Epithelial cell of prostate (primary cell): ENCODE data around the gene SHROOM3.
A peak's percentile ranks its signal among the peaks of the same experiment; 100 is the strongest.

Source experiments
- DNase-seq: peaks from one replicate; pipeline ENCODE4 v3.0.0-alpha.2; 2011; ENCODE audit warnings: low read depth, low spot score
- H3K27ac ChIP-seq: fragments of 450-650 bp; 2 replicates; pipeline ENCODE4 v1.5.1; 2017; ENCODE audit warnings: mild to moderate bottlenecking

The SHROOM3 gene

DNA sequence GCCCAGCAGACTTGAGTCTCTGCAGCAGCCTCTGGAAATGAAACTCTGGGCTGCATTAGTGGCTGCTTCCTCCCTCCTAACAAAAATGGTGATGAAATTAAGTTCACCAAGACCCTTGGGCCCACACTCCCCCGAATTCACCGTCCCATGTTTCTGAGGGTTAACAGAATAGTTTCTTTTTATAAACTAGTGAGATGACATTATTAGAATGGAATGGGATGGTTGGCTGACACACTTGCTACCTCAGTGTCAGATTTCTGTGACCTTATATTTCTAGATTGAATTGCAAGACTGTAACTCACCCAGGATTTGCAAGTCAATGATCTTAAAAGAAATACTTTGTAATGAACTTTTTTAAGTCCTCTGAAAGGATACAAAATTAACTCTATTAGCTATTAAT, 127.1 kb downstream of the SHROOM3 start:
- H3K27ac ChIP-seq = peak overlapping the region; percentile 58
- no peak for DNase-seq

GRCh38 chr4:76562836-76563453, 127.9 kb downstream of the SHROOM3 start:
- H3K27ac ChIP-seq = peak overlapping the region; percentile 58
- DNase-seq = no peak

- peak overlapping the region; percentile 58 for H3K27ac ChIP-seq
- DNase-seq = no peak
These were observed 128.6 kb downstream of the SHROOM3 start for GRCh38 chr4:76563454-76564122.

GRCh38 chr4:76564123-76564915, 129.3 kb downstream of the SHROOM3 start:
- DNase-seq = no peak

GRCh38 chr4:76568262-76568661, 133.2 kb downstream of the SHROOM3 start:
- DNase-seq = no peak
- no peak overlapping the region for H3K27ac ChIP-seq

More at GRCh38 chr4:76564123-76564915, 129.3 kb downstream of the SHROOM3 start:
- H3K27ac ChIP-seq = no peak overlapping the region

GRCh38 chr4:76569225-76569624, 134.2 kb downstream of the SHROOM3 start:
- no peak for DNase-seq
- H3K27ac ChIP-seq = no peak overlapping the region

- H3K27ac ChIP-seq = no peak overlapping the region
- DNase-seq = no peak
These were observed 134.7 kb downstream of the SHROOM3 start for GRCh38 chr4:76569706-76570105.

GRCh38 chr4:76570141-76570973, 135.3 kb downstream of the SHROOM3 start:
- no peak for DNase-seq
- no peak overlapping the region for H3K27ac ChIP-seq

DNA sequence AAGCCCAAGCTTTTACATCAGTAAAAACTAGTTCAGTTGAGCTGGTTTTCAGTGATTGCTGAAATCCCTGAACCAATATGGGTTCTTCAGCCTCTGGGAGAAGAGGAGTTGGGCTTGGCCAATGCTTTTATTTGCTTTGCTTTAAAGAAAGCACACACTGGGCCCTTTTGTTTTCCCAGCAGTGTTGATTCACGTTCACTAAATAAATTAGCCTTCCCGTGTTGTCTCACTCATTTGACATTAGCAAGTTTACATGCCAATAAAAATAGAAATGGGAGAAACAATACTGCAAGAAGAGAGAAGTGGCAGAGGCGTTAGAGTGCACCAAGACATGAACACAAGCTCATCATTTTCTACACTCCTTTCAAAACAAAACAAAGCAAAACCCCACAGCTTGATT, 136.2 kb downstream of the SHROOM3 start:
- no peak for DNase-seq

GRCh38 chr4:76572224-76572623, 137.2 kb downstream of the SHROOM3 start:
- no peak overlapping the region for H3K27ac ChIP-seq
- DNase-seq = no peak

More for the DNA sequence above, 136.2 kb downstream of the SHROOM3 start:
- H3K27ac ChIP-seq = no peak overlapping the region

GRCh38 chr4:76576824-76577223, 141.8 kb downstream of the SHROOM3 start:
- H3K27ac ChIP-seq = no peak overlapping the region
- DNase-seq = no peak

- no peak overlapping the region for H3K27ac ChIP-seq
- no peak for DNase-seq
These were observed 143.1 kb downstream of the SHROOM3 start for GRCh38 chr4:76578002-76578560.

- DNase-seq = no peak
- no peak overlapping the region for H3K27ac ChIP-seq
These were observed 144.8 kb downstream of the SHROOM3 start for GRCh38 chr4:76579596-76580375.

GRCh38 chr4:76581077-76581962, 146.3 kb downstream of the SHROOM3 start:
- H3K27ac ChIP-seq = no peak overlapping the region
- no peak for DNase-seq

GRCh38 chr4:76582074-76582816, 147.2 kb downstream of the SHROOM3 start:
- H3K27ac ChIP-seq = no peak overlapping the region
- DNase-seq = no peak

GRCh38 chr4:76582817-76583087, 147.7 kb downstream of the SHROOM3 start:
- H3K27ac ChIP-seq = no peak overlapping the region

DNA sequence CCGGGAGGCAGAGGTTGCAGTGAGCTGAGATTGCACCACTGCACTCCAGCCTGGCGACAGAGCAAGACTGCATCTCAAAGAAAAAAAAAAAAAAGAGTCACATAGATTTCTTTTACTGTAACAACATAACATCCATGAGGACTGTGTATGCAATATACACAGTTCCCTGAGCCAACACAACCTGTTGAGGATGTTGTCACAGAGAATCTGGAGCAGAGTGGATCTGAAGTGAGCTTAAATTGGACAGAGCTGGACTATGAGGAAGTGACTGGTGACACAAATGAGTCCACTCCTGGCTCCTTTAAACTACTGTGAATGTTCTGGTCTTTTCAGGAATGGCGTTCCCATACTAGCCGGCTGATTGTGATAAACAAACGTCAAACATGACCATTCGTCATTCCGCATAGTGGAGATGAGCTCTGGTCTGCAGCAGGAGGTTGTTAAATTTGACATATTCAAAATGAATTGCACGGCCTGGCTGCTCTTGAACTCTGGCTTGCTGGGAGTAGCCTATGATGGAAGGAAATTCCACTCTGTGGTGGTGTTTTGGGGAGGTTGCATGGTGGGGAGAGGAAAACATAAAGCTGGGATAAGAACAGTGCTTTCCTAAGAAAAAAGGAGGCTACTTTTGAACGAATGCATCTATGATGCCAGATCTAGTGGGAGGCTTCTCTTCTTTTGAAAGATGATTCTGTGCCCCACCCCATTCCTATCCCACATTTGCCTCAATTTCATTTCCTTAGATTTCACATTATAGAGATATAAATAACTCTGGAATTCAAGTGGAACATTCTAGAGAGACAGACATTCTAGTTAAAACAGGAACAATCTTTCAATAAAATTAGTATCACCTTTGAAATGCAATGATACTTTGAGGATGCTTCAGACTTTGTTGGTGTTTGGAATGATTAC, 149.5 kb downstream of the SHROOM3 start:
- no peak overlapping the region for H3K27ac ChIP-seq
- DNase-seq = no peak

More at GRCh38 chr4:76582817-76583087, 147.7 kb downstream of the SHROOM3 start:
- DNase-seq = no peak
